Right renal pelvis (tissue), 4 donors: ENCODE measurements around the gene TUBA4A. TPM values are rescaled to one million over a fixed set of nuclear protein-coding genes. Genes with fewer than 3 reads are reported as not detected.
A peak's percentile ranks its signal among the peaks of the same experiment; 100 is the strongest.

Experiments
- DNase-seq, 4 donors: peaks; one replicate each; pipeline ENCODE4 v3.0.0-alpha.2; 2013; ENCODE audit warnings: low read depth in 4 of 4, low spot score in 3 of 4, missing footprints in 1 of 4
- polyA plus RNA-seq, 4 donors: library from polyadenylated mRNA; unstranded; fragments of 120-200 nt; gene quantifications; one replicate each; pipeline ENCODE4 v1.2.1, GENCODE V29; 2013; ENCODE audit not compliant: insufficient read length in 4 of 4

TUBA4A gene
- polyA plus RNA-seq = 10 to 100 TPM; 34.0 to 60.1 (median 37.1) TPM

DNA sequence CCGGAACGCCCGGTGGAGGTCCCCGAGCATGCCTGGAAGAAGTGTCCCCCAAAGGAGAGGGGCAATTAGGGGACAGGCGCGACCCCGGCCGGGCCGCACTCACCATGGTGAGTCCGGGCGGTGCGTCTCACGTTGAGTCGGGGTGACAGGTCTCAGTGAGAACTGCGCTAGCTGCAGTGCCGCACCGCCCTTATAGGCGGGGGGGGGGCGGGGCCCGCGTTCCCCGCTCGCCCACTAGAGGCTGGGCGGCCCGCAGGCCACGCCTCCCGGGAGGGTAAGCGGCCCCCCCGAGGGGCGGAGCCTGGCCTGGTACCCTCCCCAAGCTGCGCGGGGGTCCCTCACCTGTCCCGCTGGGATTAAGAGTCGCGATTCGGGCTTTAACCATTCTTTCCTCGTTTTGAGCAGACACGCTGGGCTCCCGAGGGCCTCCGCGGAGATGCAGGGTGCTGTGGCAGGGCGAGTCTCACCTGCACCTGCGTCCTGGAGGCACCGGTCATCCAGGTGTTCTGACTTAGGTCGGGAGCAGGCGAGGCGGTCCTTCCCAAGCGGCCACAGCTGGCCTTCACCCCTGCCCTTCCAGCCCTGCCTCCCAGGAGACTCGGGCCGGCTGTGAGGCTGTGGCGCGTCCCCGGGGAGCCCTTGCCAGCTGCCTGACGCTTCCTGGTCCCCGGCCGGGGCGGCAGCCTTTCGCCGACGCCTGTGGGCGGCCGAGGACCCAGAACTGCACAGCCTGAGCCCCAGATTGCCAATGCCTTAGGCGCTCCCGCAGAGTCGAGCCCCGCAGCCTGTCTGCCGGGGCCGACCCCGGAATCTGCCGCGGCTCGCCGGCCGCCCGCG lies at the start of gene TUBA4A:
TUBA4A (minus strand) TSS at position 166 of the 837 bp plus-strand sequence; CDS start at position 106, 60 bp downstream.
- DNase-seq = no peak

- DNase-seq = no peak
These were observed 48.8 kb upstream of the TUBA4A start for GRCh38 chr2:219302412-219302968.

DNA sequence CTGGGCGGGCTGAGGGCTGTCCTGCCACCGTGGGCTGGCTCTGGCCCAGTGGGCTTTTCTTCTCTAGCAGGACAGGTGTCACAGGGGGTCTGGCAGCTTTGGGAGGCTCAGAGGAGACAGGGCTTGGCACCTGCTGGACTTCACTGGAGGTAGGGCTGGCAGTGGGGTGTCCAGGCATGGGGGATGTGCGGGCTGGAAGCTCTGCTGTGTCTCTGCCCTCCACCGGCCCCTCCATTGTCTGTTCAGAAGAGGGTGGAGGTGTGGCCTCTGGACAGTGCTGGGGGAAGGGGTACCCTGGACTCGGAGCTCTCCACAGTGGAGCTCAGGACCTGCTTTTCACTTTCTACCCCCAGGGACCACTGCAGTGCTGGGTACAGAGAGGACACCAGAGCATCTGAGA lies 46.3 kb upstream of the TUBA4A start:
- no peak for DNase-seq

GRCh38 chr2:219299372-219299760 lies 45.6 kb upstream of the TUBA4A start:
- DNase-seq = no peak

DNA sequence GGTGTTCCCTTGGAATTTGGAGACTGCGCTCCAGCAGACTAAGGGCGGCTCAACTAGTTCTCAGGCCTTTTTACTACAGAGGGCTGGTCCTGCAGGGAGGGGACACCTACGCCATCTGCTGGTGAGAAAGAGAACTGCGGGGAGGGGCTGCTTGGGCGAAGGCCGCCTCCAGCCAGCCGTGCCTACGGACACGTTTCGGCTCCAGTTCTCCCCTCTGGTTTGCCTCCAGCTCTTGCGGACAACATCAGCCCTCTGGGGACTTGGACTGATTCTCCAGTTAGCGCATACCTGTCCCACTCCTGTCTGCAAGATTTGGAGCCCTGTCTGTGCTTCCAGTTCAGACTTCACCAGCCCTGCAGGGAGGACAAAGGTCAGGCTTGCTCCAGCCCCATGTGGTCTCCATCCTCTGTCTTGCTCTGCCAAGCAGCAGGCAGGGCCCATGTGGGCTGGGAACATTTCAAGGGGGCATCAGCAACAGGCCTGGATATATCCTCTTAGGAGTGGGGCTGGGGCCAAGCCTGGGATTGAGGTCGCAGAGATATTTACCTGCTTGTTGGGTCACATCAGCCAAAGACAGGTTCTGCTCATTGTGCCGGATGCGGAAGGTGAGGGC lies 45.1 kb upstream of the TUBA4A start:
- DNase-seq = peak in 1 of 4 donors; percentile 77

- DNase-seq = no peak
These were observed 44.2 kb upstream of the TUBA4A start for GRCh38 chr2:219297766-219298456.

GRCh38 chr2:219296631-219297391 lies 43.1 kb upstream of the TUBA4A start:
- DNase-seq = no peak

DNA sequence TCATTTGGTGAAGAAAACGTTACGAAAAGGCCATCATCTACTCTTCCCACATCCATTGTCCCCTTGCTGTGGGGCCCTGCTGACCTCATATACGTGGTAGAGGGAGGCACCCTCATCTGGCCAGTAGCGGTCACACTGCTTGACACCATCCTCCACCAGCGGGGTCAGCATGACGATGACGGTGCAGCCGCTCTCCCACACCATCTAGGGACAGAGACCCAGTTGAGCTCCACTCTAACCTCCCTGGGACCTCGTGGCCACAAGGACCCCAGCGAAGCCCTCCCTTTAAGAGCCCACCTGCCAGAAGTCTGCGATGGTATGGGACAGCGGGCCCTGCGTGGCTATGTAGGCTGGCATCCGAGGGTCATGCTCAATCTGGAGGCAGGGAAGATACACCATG lies 42.4 kb upstream of the TUBA4A start:
- DNase-seq = no peak

DNA sequence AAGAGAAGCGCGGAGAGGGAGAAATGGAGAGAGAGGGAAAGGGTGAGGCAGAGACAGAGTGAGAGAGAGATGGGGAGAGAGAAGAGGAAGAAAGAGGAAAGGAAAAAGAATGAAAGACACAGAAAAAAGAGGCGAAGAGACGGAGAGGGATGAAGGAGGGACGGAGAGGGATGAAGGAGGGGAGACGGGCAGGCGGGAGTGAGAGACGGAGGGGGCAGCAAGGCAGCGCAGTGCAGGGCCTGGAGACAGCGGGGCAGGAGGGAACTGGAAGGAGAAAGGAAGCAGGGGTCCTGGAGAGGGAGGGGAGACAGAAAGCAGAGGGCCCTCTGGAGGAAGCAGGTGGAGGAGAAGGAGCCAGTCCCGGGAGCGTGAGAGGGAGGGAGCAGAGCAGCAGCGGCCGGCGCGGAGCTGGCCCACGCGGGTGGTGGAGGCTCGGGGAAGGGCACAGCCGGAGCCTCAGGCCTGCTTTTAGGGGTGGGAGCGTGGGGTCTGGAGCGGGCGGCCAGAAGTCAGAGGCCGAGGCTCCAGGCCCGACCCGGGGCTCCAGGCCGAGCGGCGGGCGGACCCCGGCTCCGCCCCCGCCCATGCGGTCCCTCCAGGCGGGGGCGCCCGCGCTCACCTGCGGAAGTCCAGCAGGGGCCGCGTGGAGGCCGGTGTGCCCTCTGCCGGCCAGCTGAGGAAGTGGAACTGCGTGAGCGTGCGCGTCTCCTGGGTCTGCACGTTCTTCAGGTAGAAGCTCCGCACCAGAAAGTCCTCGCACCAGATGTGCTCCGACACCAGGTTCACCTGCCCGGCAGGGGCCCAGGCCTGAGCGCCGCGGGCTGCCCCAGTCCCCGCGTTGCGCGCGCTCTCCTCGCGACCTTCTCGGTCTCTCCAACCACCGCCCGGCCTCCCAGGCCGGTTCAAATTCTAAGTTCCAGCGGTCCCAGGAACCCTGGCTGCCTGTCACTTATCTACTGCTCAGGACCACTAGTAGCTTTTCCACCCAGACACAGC lies 40.9 kb upstream of the TUBA4A start:
- DNase-seq = peak in 3 of 4 donors; percentile 76 to 83 (median 79)

DNA sequence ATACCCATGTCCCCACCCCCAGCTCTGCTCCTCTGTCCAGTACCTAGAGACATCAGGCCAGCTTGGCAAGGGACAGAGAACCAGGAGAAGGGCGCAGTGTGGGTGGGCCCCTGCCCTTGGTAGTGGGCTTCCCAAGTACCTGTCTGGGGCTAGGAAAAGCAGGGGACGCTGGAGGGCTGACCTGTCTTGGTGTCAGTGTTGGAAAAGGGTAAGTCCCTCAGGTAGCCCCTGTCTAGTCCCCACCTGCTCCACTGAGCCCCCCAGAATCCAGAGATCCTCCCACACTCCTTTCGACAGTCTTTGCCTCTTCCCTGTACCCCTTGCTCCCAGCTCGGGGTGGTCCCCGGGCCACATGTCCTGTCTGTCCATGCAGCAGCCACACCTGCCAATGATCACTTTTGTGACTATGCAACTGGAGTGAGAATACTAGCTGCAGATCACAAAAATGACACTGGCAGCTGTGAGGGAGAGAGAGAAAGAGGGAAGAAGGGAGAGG lies 40.1 kb upstream of the TUBA4A start:
- DNase-seq = no peak

GRCh38 chr2:219292616-219293015 lies 38.9 kb upstream of the TUBA4A start:
- DNase-seq = no peak

DNA sequence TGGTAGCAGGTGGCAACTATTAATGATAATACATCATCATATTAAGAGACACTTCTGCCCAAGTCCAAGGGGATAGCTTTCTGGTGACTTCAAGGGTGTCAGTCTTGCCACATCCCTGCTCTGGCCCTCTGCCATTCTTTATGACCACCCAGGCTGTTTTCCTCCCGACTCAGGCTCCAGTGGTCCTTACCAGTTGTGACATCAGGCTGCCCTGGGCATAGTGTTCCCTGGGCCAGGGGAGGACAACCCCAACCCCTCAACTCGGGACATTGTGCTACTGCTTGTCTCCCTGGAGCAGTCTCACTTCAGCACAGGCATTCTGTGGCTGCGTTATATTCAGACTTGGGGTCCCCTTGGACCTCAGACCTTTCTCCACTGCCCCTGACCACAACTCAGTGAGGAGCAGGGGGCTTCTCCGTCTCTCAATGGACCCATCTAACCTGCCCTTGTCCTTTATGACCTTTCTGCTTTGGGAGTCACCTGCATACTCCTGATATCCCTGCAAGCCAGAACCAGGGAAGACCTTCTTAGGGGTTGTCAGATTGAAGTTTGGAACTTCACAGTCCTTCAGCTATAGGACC lies 38.3 kb upstream of the TUBA4A start:
- no peak for DNase-seq

GRCh38 chr2:219291394-219291793 lies 37.7 kb upstream of the TUBA4A start:
- DNase-seq = no peak

- no peak for DNase-seq
These were observed 36.9 kb upstream of the TUBA4A start for GRCh38 chr2:219290381-219291171.

GRCh38 chr2:219289537-219290361 lies 36.0 kb upstream of the TUBA4A start:
- DNase-seq = no peak

GRCh38 chr2:219289195-219289536 lies 35.4 kb upstream of the TUBA4A start:
- DNase-seq = no peak
